GM23248 (cell line): Measurements from ENCODE around the gene FAM76B. TPM values are rescaled to one million over a fixed set of nuclear protein-coding genes. Genes with fewer than 3 reads are reported as not detected.

ENCODE experiments used
- DNase-seq: peaks from one replicate; pipeline ENCODE4 v3.0.0-alpha.2; 2015
- H2AFZ ChIP-seq: fragments of 200-600 bp; sonication (generic); 2 replicates; pipeline ENCODE4 v1.6.1; 2016; ENCODE audit warnings: antibody characterized with exemption
- H3F3A ChIP-seq: fragments of 200-600 bp; sonication (generic); 2 replicates; pipeline ENCODE4 v1.6.1; 2016; ENCODE audit warnings: mild to moderate bottlenecking, antibody characterized with exemption, mixed run types; ENCODE audit not compliant: insufficient read depth
- H3K27ac ChIP-seq: fragments of 200-600 bp; sonication (generic); 2 replicates; pipeline ENCODE4 v1.5.1; 2016; ENCODE audit warnings: mild to moderate bottlenecking
- H3K27me3 ChIP-seq: fragments of 200-600 bp; sonication (generic); replicated peaks from 2 replicates; pipeline ENCODE4 v1.6.1; 2016; ENCODE audit warnings: mild to moderate bottlenecking; ENCODE audit not compliant: insufficient read depth
- H3K36me3 ChIP-seq: fragments of 200-600 bp; sonication (generic); 2 replicates; pipeline ENCODE4 v1.6.1; 2016; ENCODE audit warnings: low read depth, mild to moderate bottlenecking
- H3K4me1 ChIP-seq: fragments of 200-600 bp; sonication (generic); 2 replicates; pipeline ENCODE4 v1.6.1; 2016; ENCODE audit warnings: mild to moderate bottlenecking; ENCODE audit not compliant: insufficient read depth
- H3K4me2 ChIP-seq: fragments of 200-600 bp; sonication (generic); one replicate; pipeline ENCODE4 v1.6.1; 2016; ENCODE audit warnings: mild to moderate bottlenecking; ENCODE audit not compliant: unreplicated experiment
- H3K4me3 ChIP-seq: fragments of 200-600 bp; sonication (generic); 2 replicates; pipeline ENCODE4 v1.5.1; 2016; ENCODE audit warnings: mild to moderate bottlenecking
- H3K79me2 ChIP-seq: fragments of 200-600 bp; sonication (generic); 2 replicates; pipeline ENCODE4 v1.6.1; 2016; ENCODE audit warnings: mild to moderate bottlenecking; ENCODE audit not compliant: insufficient read depth
- H3K9ac ChIP-seq: fragments of 200-600 bp; sonication (generic); 2 replicates; pipeline ENCODE4 v1.6.1; 2016; ENCODE audit warnings: mild to moderate bottlenecking
- H3K9me2 ChIP-seq: fragments of 200-600 bp; sonication (generic); 2 replicates; pipeline ENCODE4 v1.6.1; 2016; ENCODE audit warnings: mixed run types, mild to moderate bottlenecking, moderate library complexity; ENCODE audit not compliant: insufficient read depth
- H3K9me3 ChIP-seq: fragments of 200-600 bp; sonication (generic); one replicate; pipeline ENCODE4 v1.6.1; 2017; ENCODE audit warnings: low read depth
- H4K20me1 ChIP-seq: fragments of 200-600 bp; sonication (generic); 2 replicates; pipeline ENCODE4 v1.6.0; 2016; ENCODE audit not compliant: insufficient read depth
- EZH2 ChIP-seq: fragments of 200-600 bp; sonication (generic); IDR thresholded peaks from 2 replicates; pipeline ENCODE4 v1.6.1; 2018; ENCODE audit warnings: antibody characterized with exemption, mild to moderate bottlenecking; ENCODE audit not compliant: insufficient read depth, poor library complexity, severe bottlenecking
- EZH2phosphoT487 ChIP-seq: fragments of 200-600 bp; sonication (generic); IDR thresholded peaks from 2 replicates; pipeline ENCODE4 v1.6.1; 2018; ENCODE audit warnings: antibody characterized with exemption, moderate library complexity, mild to moderate bottlenecking, low read depth; ENCODE audit not compliant: insufficient read depth
- WGBS, 2 experiments: methylation state at CpG; one replicate each; pipeline ENCODE4 v1.1.6; 2015 to 2017; ENCODE audit warnings: low lambda C conversion rate in 2 of 2, low coverage in 1 of 2; ENCODE audit errors: missing lambda C conversion rate in 2 of 2; 5-methylcytosine and 5-hydroxymethylcytosine counted together
- in situ Hi-C: fragments of 300-500 bp; cut with MboI; formaldehyde crosslinking; loops from 2 replicates; pipeline ENCODE4 v1.15.0; 2020
- polyA plus RNA-seq: library from polyadenylated mRNA; unstranded; fragments of >200 nt; fragmentation: Nextera tagmentation; extraction: Ambion mirVana; gene quantifications from 2 replicates; pipeline ENCODE4 v1.2.1, GENCODE V29; 2016
- total RNA-seq: library from RNA; depleted of rRNA; stranded (reverse); fragments of >200 nt; shearing (Covaris generic); gene quantifications from 2 replicates; pipeline ENCODE4 v1.2.3, GENCODE V29; 2014

Gene FAM76B
- total and polyA plus RNA-seq, 2 experiments from 2014 or later: 8.0 to 10.4 TPM

DNA sequence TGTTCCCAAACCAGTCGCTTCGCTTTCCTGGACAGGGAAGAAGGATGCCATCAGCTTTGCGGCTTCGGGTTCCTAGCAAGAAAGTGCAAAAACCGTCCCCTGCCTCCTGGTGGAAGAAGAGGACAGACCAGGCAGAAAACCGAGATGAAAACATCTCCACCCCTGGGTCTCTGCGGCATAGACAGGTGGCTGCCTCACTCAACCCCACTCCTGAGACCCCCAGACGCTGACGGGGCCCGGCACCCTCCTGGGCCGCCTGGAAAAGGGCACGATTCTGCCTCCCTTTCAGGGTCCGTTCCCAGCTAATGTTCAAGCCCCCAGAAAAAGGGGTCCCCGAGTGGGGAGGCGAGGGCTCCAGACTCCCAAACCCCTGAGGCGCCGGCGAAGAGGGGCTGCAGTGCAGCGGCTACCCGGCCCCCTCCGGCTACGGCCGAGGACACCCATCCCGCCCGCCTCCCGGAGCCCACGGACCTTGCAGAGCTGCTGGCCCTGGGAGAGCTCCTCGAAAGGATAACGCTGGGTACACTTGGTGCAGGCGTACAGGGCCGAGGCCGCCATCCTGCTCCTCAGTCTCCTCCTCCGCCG, 569 bp downstream of the FAM76B start:
- no peak for TF ChIP-seq EZH2phosphoT487
- TF ChIP-seq EZH2: no peak
- H3K79me2 ChIP-seq: peaks cover 73% of the 10 kb centered on the region

GRCh38 chr11:95780544-95780943, 9.0 kb downstream of the FAM76B start:
- Histone ChIP-seq H3K27ac (no peak overlapping the region), H3K9ac (no peak overlapping the region), H3K4me2 (no peak overlapping the region), H3K4me3 (no peak overlapping the region), H3K4me1 (no peaks in the 10 kb centered on the region), H2AFZ (no peak overlapping the region), H3F3A (no peaks in the 10 kb centered on the region), H4K20me1 (no peaks in the 10 kb centered on the region), H3K36me3 (peaks cover 96% of the 10 kb centered on the region), H3K79me2 (peaks cover 33% of the 10 kb centered on the region), H3K9me3 (no peaks in the 10 kb centered on the region), H3K27me3 (no peaks in the 10 kb centered on the region), H3K9me2 (no peaks in the 10 kb centered on the region)
- 97 to 100% methylated on average over 2 of the region's 2 CpGs for WGBS, 2 experiments
- in situ Hi-C loops: no loop called here
- DNase-seq: no peak
- TF ChIP-seq EZH2 (no peak), EZH2phosphoT487 (no peak)

More for the DNA sequence above, 569 bp downstream of the FAM76B start:
- peaks cover 29% of the 10 kb centered on the region; the same call in 1 of the 2 replicates for H3K36me3 ChIP-seq
- H3K27me3 ChIP-seq: no peaks in the 10 kb centered on the region
- H2AFZ ChIP-seq: peak overlapping the region; percentile 92
- H3F3A ChIP-seq: peaks cover 4% of the 10 kb centered on the region; the same call in 1 of the 2 replicates
- peaks cover 13% of the 10 kb centered on the region for H3K4me1 ChIP-seq
- peak overlapping the region; percentile 93 for H3K4me2 ChIP-seq
- H3K9me3 ChIP-seq: no peaks in the 10 kb centered on the region
- DNase-seq: peak; percentile 79
- H4K20me1 ChIP-seq: no peaks in the 10 kb centered on the region
- peak overlapping the region; percentile 96 for H3K9ac ChIP-seq
- in situ Hi-C loops: no loop called here
- WGBS, 2 experiments: 0 to 1% methylated on average over 28 to 33 of the region's 34 CpGs
- H3K9me2 ChIP-seq: no peaks in the 10 kb centered on the region
- peak overlapping the region; percentile 87 for H3K4me3 ChIP-seq
- peak overlapping the region; percentile 96 for H3K27ac ChIP-seq

GRCh38 chr11:95778699-95779098, 10.9 kb downstream of the FAM76B start:
- Histone ChIP-seq H3K4me2 (no peak overlapping the region), H3K27ac (no peak overlapping the region), H3K9ac (no peak overlapping the region), H3K9me2 (no peaks in the 10 kb centered on the region), H3F3A (no peaks in the 10 kb centered on the region), H4K20me1 (no peaks in the 10 kb centered on the region), H3K36me3 (peaks cover 97% of the 10 kb centered on the region), H3K27me3 (no peaks in the 10 kb centered on the region), H2AFZ (no peak overlapping the region), H3K79me2 (peaks cover 26% of the 10 kb centered on the region), H3K9me3 (no peaks in the 10 kb centered on the region), H3K4me3 (no peak overlapping the region), H3K4me1 (no peaks in the 10 kb centered on the region)
- no peak for DNase-seq
- in situ Hi-C loops: no loop called here
- TF ChIP-seq EZH2phosphoT487 (no peak), EZH2 (no peak)
- WGBS, 2 experiments: 97 to 98% methylated on average over 3 of the region's 3 CpGs

- Histone ChIP-seq H3K79me2 (peaks cover 14% of the 10 kb centered on the region; the same call in 1 of the 2 replicates), H3K9me2 (no peaks in the 10 kb centered on the region), H3K9ac (no peak overlapping the region), H3K9me3 (no peaks in the 10 kb centered on the region), H3K36me3 (peaks cover 93% of the 10 kb centered on the region), H4K20me1 (no peaks in the 10 kb centered on the region), H3K4me2 (no peak overlapping the region), H3K27ac (no peak overlapping the region), H3K4me1 (no peaks in the 10 kb centered on the region), H3K4me3 (no peak overlapping the region), H3F3A (no peaks in the 10 kb centered on the region), H2AFZ (no peak overlapping the region), H3K27me3 (no peaks in the 10 kb centered on the region)
- no peak for DNase-seq
- in situ Hi-C loops: no loop called here
- no peak for TF ChIP-seq EZH2phosphoT487
- TF ChIP-seq EZH2: no peak
Measured at GRCh38 chr11:95776859-95777258, 12.7 kb downstream of the FAM76B start.
